ENCODE data around the gene MASP2.
"Not testable (repeated sequence)": the region's sequence is repeated elsewhere in the genome, so short reads cannot be mapped to it uniquely, and the experiment has no call there.

The MASP2 gene

DNA sequence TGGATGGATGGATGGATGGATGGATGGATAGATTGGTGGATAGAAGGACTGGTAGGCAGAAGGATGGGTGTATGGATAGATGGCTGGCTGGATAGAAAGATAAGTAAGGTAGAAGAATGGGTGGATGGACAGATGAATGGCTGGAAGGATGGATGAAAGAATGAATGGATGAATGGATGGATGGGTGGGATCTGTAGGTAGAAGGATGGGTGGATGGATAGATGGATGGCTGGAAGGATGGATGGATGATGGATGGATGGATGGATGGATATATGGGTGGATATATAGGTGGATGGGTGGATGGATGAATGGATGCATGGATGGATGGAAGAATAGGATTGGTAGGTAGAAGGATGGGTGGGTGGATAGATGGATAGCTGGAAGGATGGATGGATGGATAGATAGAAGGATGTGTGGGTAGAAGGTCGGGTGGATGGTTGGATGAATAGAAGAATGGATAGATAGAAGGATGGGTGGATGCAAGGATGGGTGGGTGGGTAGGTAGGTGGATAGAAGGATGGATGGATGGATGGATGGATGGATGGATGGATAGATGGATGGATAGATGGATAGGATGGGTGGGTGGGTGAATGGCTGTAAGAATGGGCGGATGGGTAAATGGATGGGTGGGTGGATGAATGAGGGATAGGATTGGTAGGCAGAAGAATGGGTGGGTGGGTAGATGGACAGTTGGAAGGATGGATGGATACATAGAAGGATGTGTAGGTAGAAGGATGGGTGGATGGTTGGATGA, 7.5 kb downstream of the MASP2 start:
- DNase-seq (ENCODE audit: low read depth, low spot score): no peak

- peak; percentile 71 for DNase-seq (ENCODE audit: low read depth, low spot score)
Measured at GRCh38 chr1:11037740-11038182, 9.3 kb downstream of the MASP2 start.

DNA sequence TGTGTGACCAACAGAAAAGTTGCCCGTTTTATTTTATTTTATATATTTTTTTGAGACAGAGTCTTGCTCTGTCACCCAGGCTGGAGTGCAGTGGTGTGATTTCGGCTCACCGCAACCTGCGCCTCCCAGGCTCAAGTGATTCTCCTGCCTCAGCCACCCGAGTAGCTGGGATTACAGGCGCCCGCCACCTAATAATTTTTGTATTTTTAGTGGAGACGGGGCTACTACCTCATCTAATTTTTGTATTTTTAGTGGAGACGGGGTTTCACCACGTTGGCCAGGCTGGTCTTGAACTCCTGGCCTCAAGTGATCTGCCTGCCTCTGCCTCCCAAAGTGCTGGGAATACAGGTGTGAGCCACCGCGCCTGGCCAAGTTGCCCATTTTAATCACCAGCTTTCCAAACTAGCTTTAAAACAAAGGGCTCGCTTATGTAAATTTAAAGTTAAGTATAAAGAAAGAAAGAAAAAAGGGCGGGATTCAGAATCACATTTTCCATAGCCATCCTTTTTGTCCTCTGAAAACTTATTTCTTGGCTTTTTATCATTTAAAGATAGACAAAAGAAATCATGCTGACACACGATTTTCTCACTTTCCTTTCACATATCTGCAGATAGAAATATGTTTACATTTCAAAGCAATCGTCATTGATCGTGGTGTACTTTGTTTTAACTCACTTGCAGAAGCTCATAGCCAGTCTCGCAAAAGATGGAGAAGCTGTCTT, 9.9 kb downstream of the MASP2 start:
- not testable (repeated sequence) for DNase-seq (ENCODE audit: low read depth, low spot score)

- DNase-seq (ENCODE audit: low read depth, low spot score): no peak
Measured at GRCh38 chr1:11031624-11032262, 15.3 kb downstream of the MASP2 start.

DNA sequence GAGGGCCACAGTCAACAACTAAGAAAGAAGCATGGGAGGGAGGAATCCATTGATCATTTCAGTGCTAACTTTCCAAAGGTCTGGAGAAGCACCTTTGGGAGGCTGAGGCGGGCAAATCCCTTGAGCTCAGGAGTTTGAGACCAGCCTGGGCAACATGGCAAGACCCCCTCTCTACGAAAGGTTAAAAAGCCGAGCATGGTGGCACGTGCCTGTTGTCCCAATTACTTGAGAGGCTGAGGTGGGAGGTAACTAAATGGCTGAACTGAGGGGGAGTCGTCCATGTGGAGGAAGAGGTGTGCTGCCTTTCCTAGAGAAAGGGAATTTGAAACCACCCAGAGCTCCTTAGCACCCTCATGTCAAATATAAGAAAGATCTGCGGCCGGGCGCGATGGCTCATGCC, 16.2 kb downstream of the MASP2 start:
- DNase-seq (ENCODE audit: low read depth, low spot score): no peak

GRCh38 chr1:11028018-11028417, 19.0 kb downstream of the MASP2 start:
- DNase-seq (ENCODE audit: low read depth, low spot score): no peak

DNA sequence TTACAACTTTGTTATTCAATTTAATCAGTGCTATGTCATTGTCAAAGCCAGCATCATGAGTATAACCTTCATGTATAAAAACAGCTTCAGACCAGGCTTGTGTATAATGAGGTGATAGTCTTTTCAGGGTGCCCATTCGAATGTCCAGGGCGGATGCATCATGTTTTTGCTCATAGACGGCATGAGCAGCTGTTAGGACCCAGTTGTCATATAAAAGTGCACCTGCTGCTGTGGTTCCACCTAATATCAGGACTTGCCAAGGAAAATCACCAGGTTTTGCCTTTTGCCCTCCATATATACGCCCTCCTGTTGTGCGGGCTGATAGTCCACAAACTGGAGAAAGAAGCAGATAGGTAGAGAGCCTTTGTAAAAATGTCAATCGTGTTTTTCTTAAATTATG, 19.7 kb downstream of the MASP2 start:
- DNase-seq (ENCODE audit: low read depth, low spot score): no peak

- DNase-seq (ENCODE audit: low read depth, low spot score): no peak
Measured at GRCh38 chr1:11026903-11027302, 20.1 kb downstream of the MASP2 start.

DNA sequence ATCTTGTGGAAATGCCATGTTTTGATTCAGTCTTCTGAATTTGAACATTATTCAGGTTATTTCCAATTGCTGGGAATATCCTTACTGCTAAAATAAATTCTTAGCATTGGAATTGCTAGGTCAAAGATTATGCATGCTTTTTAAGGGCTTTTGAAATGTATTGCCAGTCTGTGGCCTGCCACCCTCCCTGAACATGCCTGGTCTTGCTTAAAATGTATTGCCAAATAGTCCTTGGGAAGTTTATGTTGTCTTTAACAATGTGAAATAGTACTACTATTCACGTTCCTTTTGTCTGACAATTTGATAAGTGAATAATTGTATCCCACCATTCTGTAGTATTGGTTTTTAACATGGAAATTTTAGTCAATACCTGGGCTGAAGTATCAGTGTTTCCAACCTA, 21.0 kb downstream of the MASP2 start:
- DNase-seq (ENCODE audit: low read depth, low spot score): no peak

DNA sequence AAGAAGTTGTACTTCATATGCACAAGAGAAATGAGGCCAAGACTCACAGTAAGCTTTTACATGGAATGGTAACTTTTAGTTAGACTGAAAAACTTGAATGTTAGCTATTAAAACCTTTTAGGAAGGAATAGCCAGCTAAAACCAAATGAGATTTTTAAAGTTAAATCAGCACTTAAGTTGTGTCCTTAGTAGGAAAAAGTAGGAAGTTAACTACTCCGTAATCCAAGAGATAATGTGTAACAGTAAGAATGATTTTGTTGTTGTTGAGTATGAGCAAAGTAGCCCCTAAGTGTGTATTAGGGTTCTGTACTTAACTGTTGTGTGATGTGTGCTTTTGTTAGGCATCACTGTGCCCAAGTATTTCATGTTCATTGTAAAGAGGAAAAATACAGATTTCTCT, 21.4 kb downstream of the MASP2 start:
- no peak for DNase-seq (ENCODE audit: low read depth, low spot score)

- DNase-seq (ENCODE audit: low read depth, low spot score): no peak
Measured at GRCh38 chr1:11024874-11025203, 22.2 kb downstream of the MASP2 start.

DNA sequence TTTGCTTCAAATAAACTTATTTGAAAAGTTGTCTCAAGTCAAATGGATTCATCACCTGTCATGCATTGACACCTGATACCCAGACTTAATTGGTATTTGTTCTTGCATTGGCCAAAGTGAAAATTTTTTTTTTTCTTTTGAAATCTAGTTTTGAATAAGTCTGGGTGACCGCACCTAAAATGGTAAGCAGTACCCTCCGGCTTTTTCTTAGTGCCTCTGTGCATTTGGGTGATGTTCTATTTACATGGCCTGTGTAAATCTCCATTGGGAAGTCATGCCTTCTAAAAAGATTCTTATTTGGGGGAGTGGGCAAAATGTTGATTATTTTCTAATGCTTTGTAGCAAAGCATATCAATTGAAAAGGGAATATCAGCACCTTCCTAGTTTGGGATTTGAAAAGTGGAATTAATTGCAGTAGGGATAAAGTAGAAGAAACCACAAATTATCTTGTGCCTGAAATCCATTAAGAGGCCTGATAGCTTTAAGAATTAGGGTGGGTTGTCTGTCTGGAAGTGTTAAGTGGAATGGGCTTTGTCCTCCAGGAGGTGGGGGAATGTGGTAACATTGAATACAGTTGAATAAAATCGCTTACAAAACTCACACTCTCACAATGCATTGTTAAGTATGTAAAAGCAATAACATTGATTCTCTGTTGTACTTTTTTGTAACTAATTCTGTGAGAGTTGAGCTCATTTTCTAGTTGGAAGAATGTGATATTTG, 22.7 kb downstream of the MASP2 start:
- DNase-seq (ENCODE audit: low read depth, low spot score): no peak

DNA sequence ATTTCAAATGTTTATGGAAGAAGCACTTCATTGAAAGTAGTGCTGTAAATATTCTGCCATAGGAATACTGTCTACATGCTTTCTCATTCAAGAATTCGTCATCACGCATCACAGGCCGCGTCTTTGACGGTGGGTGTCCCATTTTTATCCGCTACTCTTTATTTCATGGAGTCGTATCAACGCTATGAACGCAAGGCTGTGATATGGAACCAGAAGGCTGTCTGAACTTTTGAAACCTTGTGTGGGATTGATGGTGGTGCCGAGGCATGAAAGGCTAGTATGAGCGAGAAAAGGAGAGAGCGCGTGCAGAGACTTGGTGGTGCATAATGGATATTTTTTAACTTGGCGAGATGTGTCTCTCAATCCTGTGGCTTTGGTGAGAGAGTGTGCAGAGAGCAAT, 23.8 kb downstream of the MASP2 start:
- no peak for DNase-seq (ENCODE audit: low read depth, low spot score)

GRCh38 chr1:11019971-11020370, 27.1 kb downstream of the MASP2 start:
- no peak for DNase-seq (ENCODE audit: low read depth, low spot score)

- not testable (repeated sequence) for DNase-seq (ENCODE audit: low read depth, low spot score)
Measured at GRCh38 chr1:11019358-11019757, 27.7 kb downstream of the MASP2 start.

DNA sequence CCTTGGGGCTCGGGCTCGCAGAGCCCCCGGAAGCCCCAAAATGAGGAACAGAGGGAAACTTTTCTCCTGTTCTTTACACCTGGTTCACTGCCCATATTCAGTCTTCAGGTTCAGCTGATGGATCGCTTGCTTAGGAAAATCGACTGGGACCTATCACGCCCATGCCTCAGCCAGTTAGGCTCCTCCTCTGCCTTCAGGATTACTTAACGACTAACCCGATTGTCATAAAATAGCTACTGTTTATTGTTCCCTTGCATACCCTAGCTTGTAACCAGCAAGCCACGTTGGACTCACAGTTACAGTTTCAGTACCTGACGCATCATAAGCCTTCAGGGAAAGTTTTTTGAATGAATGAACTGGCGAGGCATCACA, 33.9 kb downstream of the MASP2 start:
- DNase-seq (ENCODE audit: low read depth, low spot score): no peak

DNA sequence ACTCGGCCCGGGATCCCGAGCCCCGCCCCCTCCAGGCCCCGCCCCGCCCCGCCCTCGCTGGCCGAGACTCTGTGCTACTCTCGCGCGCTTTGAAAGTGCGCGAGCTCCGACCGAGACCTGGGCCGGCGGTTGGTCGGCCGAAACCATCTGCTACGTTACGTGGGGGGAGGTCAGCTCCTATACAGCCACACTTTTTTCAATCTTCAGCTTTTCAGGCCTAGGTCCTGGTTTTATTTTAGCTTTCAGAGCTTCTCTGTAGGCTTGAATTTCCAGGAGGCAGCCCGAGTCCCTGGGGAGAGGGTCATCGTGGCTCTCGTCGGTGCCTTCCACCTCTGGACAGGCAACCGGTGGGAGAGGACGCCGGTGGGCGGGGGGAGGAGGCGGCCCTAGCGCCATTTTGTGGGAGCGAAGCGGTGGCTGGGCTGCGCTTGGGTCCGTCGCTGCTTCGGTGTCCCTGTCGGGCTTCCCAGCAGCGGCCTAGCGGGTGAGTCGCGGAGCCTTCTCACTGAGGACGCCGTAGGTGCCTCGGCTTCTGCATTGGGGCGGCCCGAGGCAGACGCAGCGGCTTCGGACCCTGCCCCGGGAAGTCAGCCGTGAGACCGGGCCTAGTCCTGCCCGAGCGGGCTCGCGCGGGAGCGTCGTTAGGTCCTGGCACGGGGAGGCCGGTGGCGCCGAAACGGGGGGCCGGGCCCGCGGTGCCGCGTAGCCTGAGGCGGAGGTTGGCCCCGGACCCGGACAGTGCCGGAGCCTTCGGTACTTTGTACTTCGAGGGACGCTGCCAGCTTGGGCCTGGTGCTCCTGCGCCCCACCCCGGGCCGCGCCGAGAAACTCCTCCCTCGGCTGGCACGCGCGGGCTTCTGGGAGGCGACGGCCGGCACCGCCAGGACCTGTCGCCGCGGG, 34.5 kb downstream of the MASP2 start, which contains the start of gene TARDBP:
TARDBP (plus strand) TSS at position 395 of the 900 bp plus-strand sequence. CDS start 1,074 bp downstream, outside the sequence.
- DNase-seq (ENCODE audit: low read depth, low spot score): peak; percentile 83

GRCh38 chr1:11000526-11000925, 46.5 kb downstream of the MASP2 start:
- DNase-seq (ENCODE audit: low read depth, low spot score): no peak

GRCh38 chr1:10996100-10996499, 50.9 kb downstream of the MASP2 start:
- no peak for DNase-seq (ENCODE audit: low read depth, low spot score)

- no peak for DNase-seq (ENCODE audit: low read depth, low spot score)
Measured at GRCh38 chr1:10992864-10993263, 54.2 kb downstream of the MASP2 start.

- DNase-seq (ENCODE audit: low read depth, low spot score): not testable (repeated sequence)
Measured at GRCh38 chr1:10992004-10992403, 55.0 kb downstream of the MASP2 start.

All from smooth muscle cell of the brain vasculature (primary cell).